Astrocyte (in vitro differentiated cells and primary cell): ENCODE measurements around the gene NKX6-1. TPM values are rescaled to one million over a fixed set of nuclear protein-coding genes. Genes with fewer than 3 reads are reported as not detected.

Source experiments
- DNase-seq: peaks from one replicate; pipeline ENCODE4 v3.0.0-alpha.2; 2010; ENCODE audit warnings: low read depth
- FAIRE-seq: peaks from 2 replicates; lab custom pipeline; 2011; peaks lifted over from hg19 to GRCh38; lab: Jason Lieb, UNC
- H2AFZ ChIP-seq: 2 replicates; pipeline ENCODE4 v1.6.0; 2012; ENCODE audit warnings: low read depth, low read length, inconsistent platforms
- H3K27ac ChIP-seq: 2 replicates; pipeline ENCODE4 v1.5.1; 2011; ENCODE audit warnings: low read depth, low read length, inconsistent platforms
- H3K27me3 ChIP-seq: 2 replicates; pipeline ENCODE4 v1.6.0; 2011; ENCODE audit warnings: low read length, inconsistent platforms; ENCODE audit not compliant: insufficient read depth
- H3K36me3 ChIP-seq: 2 replicates; pipeline ENCODE4 v1.5.1; 2011; ENCODE audit warnings: low read length, inconsistent platforms; ENCODE audit not compliant: insufficient read depth
- H3K4me1 ChIP-seq: 2 replicates; pipeline ENCODE4 v1.5.1; 2011; ENCODE audit warnings: low read length, inconsistent platforms; ENCODE audit not compliant: insufficient read depth
- H3K4me2 ChIP-seq: 2 replicates; pipeline ENCODE4 v1.6.0; 2012; ENCODE audit warnings: low read length, inconsistent platforms
- H3K4me3 ChIP-seq: 2 replicates; pipeline ENCODE4 v1.5.1; 2011; ENCODE audit warnings: low read depth, mild to moderate bottlenecking, low read length, inconsistent platforms; ENCODE audit not compliant: insufficient read depth
- H3K79me2 ChIP-seq: 2 replicates; pipeline ENCODE4 v1.6.0; 2012; ENCODE audit warnings: mild to moderate bottlenecking, low read length, inconsistent platforms; ENCODE audit not compliant: insufficient read depth
- H3K9ac ChIP-seq: 2 replicates; pipeline ENCODE4 v1.6.0; 2012; ENCODE audit warnings: mild to moderate bottlenecking, low read length, inconsistent platforms
- H3K9me3 ChIP-seq: 2 replicates; pipeline ENCODE4 v1.5.1; 2012; ENCODE audit warnings: low read depth, mild to moderate bottlenecking, low read length, inconsistent platforms; ENCODE audit not compliant: insufficient read depth
- H4K20me1 ChIP-seq: 2 replicates; pipeline ENCODE4 v1.6.0; 2012; ENCODE audit warnings: low read length, inconsistent platforms; ENCODE audit not compliant: insufficient read depth
- H3K27ac Mint-ChIP-seq: one replicate; pipeline ENCODE4 v1.8.0; 2021; ENCODE audit warnings: mild to moderate bottlenecking, mixed read lengths; ENCODE audit not compliant: unreplicated experiment
- H3K27me3 Mint-ChIP-seq: one replicate; pipeline ENCODE4 v1.8.0; 2021; ENCODE audit warnings: low read depth, mixed read lengths; ENCODE audit not compliant: unreplicated experiment
- H3K36me3 Mint-ChIP-seq: one replicate; pipeline ENCODE4 v1.8.0; 2021; ENCODE audit warnings: low read depth, mixed read lengths; ENCODE audit not compliant: unreplicated experiment
- H3K4me1 Mint-ChIP-seq: one replicate; pipeline ENCODE4 v1.8.0; 2021; ENCODE audit warnings: low read depth, mixed read lengths; ENCODE audit not compliant: unreplicated experiment
- H3K4me3 Mint-ChIP-seq: one replicate; pipeline ENCODE4 v1.8.0; 2021; ENCODE audit warnings: mild to moderate bottlenecking, moderate library complexity, mixed read lengths; ENCODE audit not compliant: unreplicated experiment
- H3K9me3 Mint-ChIP-seq: one replicate; pipeline ENCODE4 v1.8.0; 2021; ENCODE audit warnings: mild to moderate bottlenecking, mixed read lengths; ENCODE audit not compliant: unreplicated experiment
- EZH2 ChIP-seq: IDR thresholded peaks from 2 replicates; pipeline ENCODE4 v1.6.1; 2012; ENCODE audit warnings: mild to moderate bottlenecking, low read length, inconsistent platforms; ENCODE audit not compliant: insufficient read depth
- total RNA-seq: library from RNA; stranded (reverse); gene quantifications from 2 replicates; pipeline ENCODE4 v1.2.1, GENCODE V29; 2021
- TF ChIP-seq, protein P1 (sequence below): IDR thresholded peaks from 2 replicates; pipeline ENCODE4 v1.5.1; 2011; ENCODE audit warnings: low read depth, mild to moderate bottlenecking, inconsistent platforms, low read length, moderate library complexity; ENCODE audit not compliant: insufficient read depth

Gene NKX6-1
- total RNA-seq, 1 donor from 2014 or later: 0.14 TPM

DNA sequence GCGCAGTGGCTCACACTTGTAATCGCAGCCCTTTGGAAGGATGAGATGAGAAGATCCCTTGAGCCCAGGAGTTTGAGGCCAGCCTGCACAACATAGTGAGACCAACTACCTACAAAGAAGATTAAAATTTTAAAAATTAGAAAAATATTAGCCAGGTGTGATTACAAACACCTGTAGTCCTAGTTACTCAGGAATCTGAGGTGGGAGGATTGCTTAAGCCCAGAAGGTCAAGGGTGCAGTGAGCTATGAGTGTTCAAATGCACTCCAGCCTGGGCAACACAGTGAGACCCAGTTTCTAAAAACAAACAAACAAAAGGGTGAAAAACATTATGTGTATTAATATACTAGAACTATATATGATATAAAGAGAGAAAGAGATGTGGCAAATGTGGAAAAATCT, 36.8 kb upstream of the NKX6-1 start:
- Histone ChIP-seq H3K27me3 (no peaks in the 10 kb centered on the region), H3K36me3 (no peaks in the 10 kb centered on the region), H3K9ac (no peak overlapping the region), H2AFZ (no peak overlapping the region), H3K79me2 (no peaks in the 10 kb centered on the region), H3K4me2 (no peak overlapping the region), H3K4me1 (no peaks in the 10 kb centered on the region), H3K9me3 (no peaks in the 10 kb centered on the region), H3K27ac (no peak overlapping the region), H4K20me1 (no peaks in the 10 kb centered on the region), H3K4me3 (no peak overlapping the region)
- FAIRE-seq (no peak), DNase-seq (no peak)
- Mint-ChIP-seq H3K9me3 (peaks cover 6% of the 10 kb centered on the region), H3K36me3 (no peaks in the 10 kb centered on the region), H3K4me1 (peaks cover 2% of the 10 kb centered on the region), H3K27ac (no peak overlapping the region), H3K27me3 (no peaks in the 10 kb centered on the region), H3K4me3 (no peak overlapping the region)
- no peak for TF ChIP-seq EZH2
- TF ChIP-seq, protein P1, sequence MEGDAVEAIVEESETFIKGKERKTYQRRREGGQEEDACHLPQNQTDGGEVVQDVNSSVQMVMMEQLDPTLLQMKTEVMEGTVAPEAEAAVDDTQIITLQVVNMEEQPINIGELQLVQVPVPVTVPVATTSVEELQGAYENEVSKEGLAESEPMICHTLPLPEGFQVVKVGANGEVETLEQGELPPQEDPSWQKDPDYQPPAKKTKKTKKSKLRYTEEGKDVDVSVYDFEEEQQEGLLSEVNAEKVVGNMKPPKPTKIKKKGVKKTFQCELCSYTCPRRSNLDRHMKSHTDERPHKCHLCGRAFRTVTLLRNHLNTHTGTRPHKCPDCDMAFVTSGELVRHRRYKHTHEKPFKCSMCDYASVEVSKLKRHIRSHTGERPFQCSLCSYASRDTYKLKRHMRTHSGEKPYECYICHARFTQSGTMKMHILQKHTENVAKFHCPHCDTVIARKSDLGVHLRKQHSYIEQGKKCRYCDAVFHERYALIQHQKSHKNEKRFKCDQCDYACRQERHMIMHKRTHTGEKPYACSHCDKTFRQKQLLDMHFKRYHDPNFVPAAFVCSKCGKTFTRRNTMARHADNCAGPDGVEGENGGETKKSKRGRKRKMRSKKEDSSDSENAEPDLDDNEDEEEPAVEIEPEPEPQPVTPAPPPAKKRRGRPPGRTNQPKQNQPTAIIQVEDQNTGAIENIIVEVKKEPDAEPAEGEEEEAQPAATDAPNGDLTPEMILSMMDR: no peak

DNA sequence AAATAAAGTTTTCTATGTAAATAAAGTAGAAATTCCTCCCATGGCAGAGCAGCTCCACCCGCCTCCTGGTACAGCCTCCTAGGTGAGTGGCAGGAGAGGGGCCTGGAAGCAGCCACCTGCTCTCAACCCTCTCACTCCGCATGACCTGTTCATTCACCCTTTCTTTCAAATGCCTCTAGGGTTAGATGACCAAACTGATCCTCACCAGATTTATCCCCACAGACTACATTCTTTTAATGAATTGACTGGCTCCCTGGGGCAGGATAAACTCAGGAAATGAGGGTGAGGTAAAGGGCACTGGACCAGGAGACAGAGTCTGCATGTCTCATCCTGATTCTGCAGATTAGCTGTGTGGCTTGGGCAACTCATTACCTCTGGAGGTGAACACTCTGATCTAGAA, 32.6 kb upstream of the NKX6-1 start:
- Mint-ChIP-seq H3K27ac (no peak overlapping the region), H3K4me3 (no peak overlapping the region), H3K36me3 (no peaks in the 10 kb centered on the region), H3K27me3 (no peaks in the 10 kb centered on the region), H3K4me1 (peaks cover 2% of the 10 kb centered on the region), H3K9me3 (peaks cover 6% of the 10 kb centered on the region)
- Histone ChIP-seq H3K79me2 (no peaks in the 10 kb centered on the region), H3K4me1 (no peaks in the 10 kb centered on the region), H3K4me3 (no peak overlapping the region), H2AFZ (no peak overlapping the region), H3K9me3 (no peaks in the 10 kb centered on the region), H3K27ac (no peak overlapping the region), H3K4me2 (no peak overlapping the region), H3K36me3 (no peaks in the 10 kb centered on the region), H3K27me3 (peaks cover 3% of the 10 kb centered on the region), H3K9ac (no peak overlapping the region), H4K20me1 (no peaks in the 10 kb centered on the region)
- DNase-seq: no peak
- TF ChIP-seq, protein P1: no peak
- TF ChIP-seq EZH2: no peak
- no peak for FAIRE-seq

- no peak overlapping the region for H2AFZ ChIP-seq
- Mint-ChIP-seq H3K9me3 (peaks cover 6% of the 10 kb centered on the region), H3K4me1 (peaks cover 2% of the 10 kb centered on the region), H3K27ac (no peak overlapping the region), H3K4me3 (no peak overlapping the region), H3K27me3 (no peaks in the 10 kb centered on the region), H3K36me3 (no peaks in the 10 kb centered on the region)
- H3K27ac ChIP-seq: no peak overlapping the region
- no peak for FAIRE-seq
- H3K36me3 ChIP-seq: no peaks in the 10 kb centered on the region
- no peaks in the 10 kb centered on the region for H4K20me1 ChIP-seq
- H3K4me2 ChIP-seq: no peak overlapping the region
- no peaks in the 10 kb centered on the region for H3K4me1 ChIP-seq
- no peaks in the 10 kb centered on the region for H3K9me3 ChIP-seq
- no peak overlapping the region for H3K9ac ChIP-seq
- H3K27me3 ChIP-seq: peaks cover 5% of the 10 kb centered on the region
- DNase-seq: peak; percentile 11
- H3K79me2 ChIP-seq: no peaks in the 10 kb centered on the region
- no peak overlapping the region for H3K4me3 ChIP-seq
- TF ChIP-seq, protein P1: no peak
- TF ChIP-seq EZH2: no peak
Observed at GRCh38 chr4:84530871-84531270, 31.8 kb upstream of the NKX6-1 start.
